SK-N-SH (cell line): ENCODE data around the gene SMCHD1. TPM values are rescaled to one million over a fixed set of nuclear protein-coding genes. Genes with fewer than 3 reads are reported as not detected.

Source experiments
- CTCF ChIA-PET: fragments of 300-600, 350-600 bp; formaldehyde crosslinking; extraction: SDS; loops from one replicate; lab custom pipeline; 2021; lab: Yijun Ruan, JAX
- POLR2A ChIA-PET: fragments of 350-600 bp; sonication (Branson Sonifier 250); formaldehyde crosslinking; extraction: SDS; loops from one replicate; lab custom pipeline; 2020; ENCODE audit warnings: antibody characterized with exemption, inconsistent platforms; lab: Yijun Ruan, JAX
- DNase-seq: peaks from one replicate; pipeline ENCODE4 v3.0.0; 2012
- H2AFZ ChIP-seq: fragments of 200-600 bp; sonication (generic); 2 replicates; pipeline ENCODE4 v1.8.1; 2016; ENCODE audit warnings: antibody characterized with exemption, mild to moderate bottlenecking, low read depth
- H3F3A ChIP-seq: fragments of 200-600 bp; sonication (generic); replicated peaks from 2 replicates; pipeline ENCODE3; 2016; ENCODE audit warnings: antibody characterized with exemption, mild to moderate bottlenecking; ENCODE audit not compliant: insufficient read depth
- H3K27ac ChIP-seq, 2 experiments: fragments of 200-500 bp in 1 of 2; fragments of 200-600 bp in 1 of 2; sonication (Bioruptor generic) in 1 of 2; sonication (generic), shearing (Covaris generic) in 1 of 2; 2 replicates each; pipeline versions ENCODE4 v1.5.1 to v1.6.1; 2014 to 2016; ENCODE audit warnings: low read depth in 2 of 2, inconsistent platforms in 1 of 2, low read length in 1 of 2, mild to moderate bottlenecking in 1 of 2, mixed read lengths in 1 of 2
- H3K27me3 ChIP-seq: fragments of 200-600 bp; sonication (generic), shearing (Covaris generic); 2 replicates; pipeline ENCODE4 v1.6.1; 2016; ENCODE audit warnings: mixed run types; ENCODE audit not compliant: insufficient read depth
- H3K36me3 ChIP-seq, 2 experiments: fragments of 200-500 bp in 1 of 2; fragments of 200-600 bp in 1 of 2; sonication (Bioruptor generic) in 1 of 2; sonication (generic) in 1 of 2; replicated peaks in 1 of 2; 2 replicates each; pipeline versions ENCODE3 to v1.5.1; 2014 to 2016; ENCODE audit warnings: low read length in 1 of 2, mild to moderate bottlenecking in 1 of 2; ENCODE audit not compliant: insufficient read depth in 2 of 2, control insufficient read depth in 1 of 2
- H3K4me1 ChIP-seq, 2 experiments: fragments of 200-500 bp in 1 of 2; fragments of 200-600 bp in 1 of 2; sonication (Bioruptor generic) in 1 of 2; sonication (generic), shearing (Covaris generic) in 1 of 2; 2 replicates each; pipeline versions ENCODE4 v1.5.1 to v1.6.1; 2014 to 2016; ENCODE audit warnings: low read depth in 1 of 2, low read length in 1 of 2, mixed run types in 1 of 2; ENCODE audit not compliant: insufficient read depth in 2 of 2, control insufficient read depth in 1 of 2
- H3K4me2 ChIP-seq: fragments of 200-600 bp; sonication (generic), shearing (Covaris generic); 2 replicates; pipeline ENCODE4 v1.6.1; 2017; ENCODE audit warnings: mixed run types
- H3K4me3 ChIP-seq, 2 experiments: fragments of 200-500 bp in 1 of 2; fragments of 200-600 bp in 1 of 2; sonication (Bioruptor generic) in 1 of 2; sonication (generic), shearing (Covaris generic) in 1 of 2; 2 replicates each; pipeline versions ENCODE4 v1.5.1 to v1.8.1; 2014 to 2016; ENCODE audit warnings: low read depth in 2 of 2, inconsistent platforms in 1 of 2, low read length in 1 of 2, mild to moderate bottlenecking in 1 of 2, mixed read lengths in 1 of 2, moderate library complexity in 1 of 2
- H3K79me2 ChIP-seq: fragments of 200-600 bp; sonication (generic); 2 replicates; pipeline ENCODE4 v1.8.1; 2017; ENCODE audit warnings: mild to moderate bottlenecking; ENCODE audit not compliant: insufficient read depth
- H3K9ac ChIP-seq: fragments of 200-600 bp; sonication (generic); 2 replicates; pipeline ENCODE4 v1.6.1; 2017; ENCODE audit warnings: mixed run types
- H3K9me2 ChIP-seq: fragments of 200-600 bp; sonication (generic); 2 replicates; pipeline ENCODE4 v1.6.1; 2017; ENCODE audit warnings: mixed run types
- H3K9me3 ChIP-seq: fragments of 200-600 bp; sonication (generic); 2 replicates; pipeline ENCODE4 v1.6.1; 2017; ENCODE audit warnings: mixed run types, mild to moderate bottlenecking, moderate library complexity
- H4K20me1 ChIP-seq: fragments of 200-600 bp; sonication (generic); 2 replicates; pipeline ENCODE4 v1.6.1; 2017; ENCODE audit warnings: mild to moderate bottlenecking, mixed run types; ENCODE audit not compliant: insufficient read depth
- ELF1 ChIP-seq: IDR thresholded peaks from 2 replicates; pipeline ENCODE4 v1.4.0; 2012
- NRF1 ChIP-seq: IDR thresholded peaks from 2 replicates; pipeline ENCODE4 v1.6.1; 2012; ENCODE audit warnings: low read depth, mild to moderate bottlenecking, low read length
- RAD21 ChIP-seq: IDR thresholded peaks from 2 replicates; pipeline ENCODE4 v1.6.1; 2012; ENCODE audit warnings: mild to moderate bottlenecking, low read length
- RFX5 ChIP-seq: IDR thresholded peaks from 2 replicates; pipeline ENCODE4 v1.6.1; 2012; ENCODE audit warnings: mild to moderate bottlenecking, improper control_type of control experiment, low read length
- TAF1 ChIP-seq: IDR thresholded peaks from 2 replicates; pipeline ENCODE4 v1.6.1; 2012; ENCODE audit warnings: low read depth, mild to moderate bottlenecking, low read length, moderate library complexity, borderline replicate concordance
- polyA plus RNA-seq, 3 experiments: library from polyadenylated mRNA; depleted of rRNA; stranded (reverse); fragments of >200 nt; gene quantifications; 2 replicates each; pipeline ENCODE4 v1.2.3, GENCODE V29; 2012
- TF ChIP-seq, protein P1 (sequence below): IDR thresholded peaks from 2 replicates; pipeline ENCODE4 v1.6.1; 2012; ENCODE audit warnings: mild to moderate bottlenecking, low read depth, low read length, moderate library complexity
- TF ChIP-seq, protein P2 (sequence below): fragments of 150-350 bp; IDR thresholded peaks from 2 replicates; pipeline ENCODE4 v1.6.1; 2016; ENCODE audit warnings: mild to moderate bottlenecking, low read depth, low read length
- TF ChIP-seq, protein P3 (sequence below): fragments of 150-350 bp; IDR thresholded peaks from 2 replicates; pipeline ENCODE4 v1.6.1; 2017; ENCODE audit warnings: antibody characterized with exemption, low read length, low read depth, borderline replicate concordance
- TF ChIP-seq, protein P4 (sequence below): fragments of 200-600 bp; sonication (generic); IDR thresholded peaks from 2 replicates; pipeline ENCODE4 v1.6.1; 2017; ENCODE audit warnings: antibody characterized with exemption, mild to moderate bottlenecking, moderate library complexity

SMCHD1 gene
- polyA plus RNA-seq, 1 of the 3 experiments (the other 2 are of a cell fraction), result 8.9 TPM

DNA sequence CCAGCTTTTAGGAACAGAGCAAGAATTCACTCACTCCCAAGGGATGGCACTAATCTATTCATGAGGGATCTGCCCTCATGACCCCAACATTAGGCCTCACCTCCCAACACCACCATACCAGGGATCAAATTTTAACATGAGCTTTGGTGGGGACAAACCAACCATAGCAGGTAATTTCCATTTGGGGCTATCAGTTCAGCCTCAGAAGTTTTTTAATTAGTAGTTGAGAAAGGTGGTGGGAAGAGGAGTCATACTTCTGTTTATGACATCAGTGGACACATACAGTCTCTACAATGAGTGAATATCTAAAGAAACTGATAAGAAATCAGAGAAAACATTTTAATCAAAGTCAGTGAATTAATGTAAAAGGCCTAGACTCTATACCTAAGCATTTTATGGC is 131.7 kb downstream of the SMCHD1 start:
- TF ChIP-seq RAD21, result no peak
- TF ChIP-seq, protein P1, sequence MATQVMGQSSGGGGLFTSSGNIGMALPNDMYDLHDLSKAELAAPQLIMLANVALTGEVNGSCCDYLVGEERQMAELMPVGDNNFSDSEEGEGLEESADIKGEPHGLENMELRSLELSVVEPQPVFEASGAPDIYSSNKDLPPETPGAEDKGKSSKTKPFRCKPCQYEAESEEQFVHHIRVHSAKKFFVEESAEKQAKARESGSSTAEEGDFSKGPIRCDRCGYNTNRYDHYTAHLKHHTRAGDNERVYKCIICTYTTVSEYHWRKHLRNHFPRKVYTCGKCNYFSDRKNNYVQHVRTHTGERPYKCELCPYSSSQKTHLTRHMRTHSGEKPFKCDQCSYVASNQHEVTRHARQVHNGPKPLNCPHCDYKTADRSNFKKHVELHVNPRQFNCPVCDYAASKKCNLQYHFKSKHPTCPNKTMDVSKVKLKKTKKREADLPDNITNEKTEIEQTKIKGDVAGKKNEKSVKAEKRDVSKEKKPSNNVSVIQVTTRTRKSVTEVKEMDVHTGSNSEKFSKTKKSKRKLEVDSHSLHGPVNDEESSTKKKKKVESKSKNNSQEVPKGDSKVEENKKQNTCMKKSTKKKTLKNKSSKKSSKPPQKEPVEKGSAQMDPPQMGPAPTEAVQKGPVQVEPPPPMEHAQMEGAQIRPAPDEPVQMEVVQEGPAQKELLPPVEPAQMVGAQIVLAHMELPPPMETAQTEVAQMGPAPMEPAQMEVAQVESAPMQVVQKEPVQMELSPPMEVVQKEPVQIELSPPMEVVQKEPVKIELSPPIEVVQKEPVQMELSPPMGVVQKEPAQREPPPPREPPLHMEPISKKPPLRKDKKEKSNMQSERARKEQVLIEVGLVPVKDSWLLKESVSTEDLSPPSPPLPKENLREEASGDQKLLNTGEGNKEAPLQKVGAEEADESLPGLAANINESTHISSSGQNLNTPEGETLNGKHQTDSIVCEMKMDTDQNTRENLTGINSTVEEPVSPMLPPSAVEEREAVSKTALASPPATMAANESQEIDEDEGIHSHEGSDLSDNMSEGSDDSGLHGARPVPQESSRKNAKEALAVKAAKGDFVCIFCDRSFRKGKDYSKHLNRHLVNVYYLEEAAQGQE, result no peak
- TF ChIP-seq RFX5, result no peak
- no peak for TF ChIP-seq TAF1
- no peak for TF ChIP-seq ELF1
- TF ChIP-seq, protein P2, sequence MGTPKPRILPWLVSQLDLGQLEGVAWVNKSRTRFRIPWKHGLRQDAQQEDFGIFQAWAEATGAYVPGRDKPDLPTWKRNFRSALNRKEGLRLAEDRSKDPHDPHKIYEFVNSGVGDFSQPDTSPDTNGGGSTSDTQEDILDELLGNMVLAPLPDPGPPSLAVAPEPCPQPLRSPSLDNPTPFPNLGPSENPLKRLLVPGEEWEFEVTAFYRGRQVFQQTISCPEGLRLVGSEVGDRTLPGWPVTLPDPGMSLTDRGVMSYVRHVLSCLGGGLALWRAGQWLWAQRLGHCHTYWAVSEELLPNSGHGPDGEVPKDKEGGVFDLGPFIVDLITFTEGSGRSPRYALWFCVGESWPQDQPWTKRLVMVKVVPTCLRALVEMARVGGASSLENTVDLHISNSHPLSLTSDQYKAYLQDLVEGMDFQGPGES, result no peak
- TF ChIP-seq, protein P3, sequence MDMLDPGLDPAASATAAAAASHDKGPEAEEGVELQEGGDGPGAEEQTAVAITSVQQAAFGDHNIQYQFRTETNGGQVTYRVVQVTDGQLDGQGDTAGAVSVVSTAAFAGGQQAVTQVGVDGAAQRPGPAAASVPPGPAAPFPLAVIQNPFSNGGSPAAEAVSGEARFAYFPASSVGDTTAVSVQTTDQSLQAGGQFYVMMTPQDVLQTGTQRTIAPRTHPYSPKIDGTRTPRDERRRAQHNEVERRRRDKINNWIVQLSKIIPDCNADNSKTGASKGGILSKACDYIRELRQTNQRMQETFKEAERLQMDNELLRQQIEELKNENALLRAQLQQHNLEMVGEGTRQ, result no peak
- TF ChIP-seq, protein P4, sequence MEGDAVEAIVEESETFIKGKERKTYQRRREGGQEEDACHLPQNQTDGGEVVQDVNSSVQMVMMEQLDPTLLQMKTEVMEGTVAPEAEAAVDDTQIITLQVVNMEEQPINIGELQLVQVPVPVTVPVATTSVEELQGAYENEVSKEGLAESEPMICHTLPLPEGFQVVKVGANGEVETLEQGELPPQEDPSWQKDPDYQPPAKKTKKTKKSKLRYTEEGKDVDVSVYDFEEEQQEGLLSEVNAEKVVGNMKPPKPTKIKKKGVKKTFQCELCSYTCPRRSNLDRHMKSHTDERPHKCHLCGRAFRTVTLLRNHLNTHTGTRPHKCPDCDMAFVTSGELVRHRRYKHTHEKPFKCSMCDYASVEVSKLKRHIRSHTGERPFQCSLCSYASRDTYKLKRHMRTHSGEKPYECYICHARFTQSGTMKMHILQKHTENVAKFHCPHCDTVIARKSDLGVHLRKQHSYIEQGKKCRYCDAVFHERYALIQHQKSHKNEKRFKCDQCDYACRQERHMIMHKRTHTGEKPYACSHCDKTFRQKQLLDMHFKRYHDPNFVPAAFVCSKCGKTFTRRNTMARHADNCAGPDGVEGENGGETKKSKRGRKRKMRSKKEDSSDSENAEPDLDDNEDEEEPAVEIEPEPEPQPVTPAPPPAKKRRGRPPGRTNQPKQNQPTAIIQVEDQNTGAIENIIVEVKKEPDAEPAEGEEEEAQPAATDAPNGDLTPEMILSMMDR, result no peak
- no peak for TF ChIP-seq NRF1
- H3K36me3 ChIP-seq, result peaks cover 29 to 51% of the 10 kb centered on the region in 2 experiments
- DNase-seq, result no peak
- ChIA-PET POLR2A (no interaction called here), CTCF (interaction anchor here (0.8 kb wide), 1 partner anchor 21 kb away, joined by 3 read pairs; no protein-coding TSS in a partner anchor)
- no peak overlapping the region for H3K27ac ChIP-seq
- no peak overlapping the region for H2AFZ ChIP-seq
- no peaks in the 10 kb centered on the region for H4K20me1 ChIP-seq
- no peaks in the 10 kb centered on the region; the same call in 1 of the 2 replicates for H3K9me2 ChIP-seq
- no peaks in the 10 kb centered on the region for H3K4me1 ChIP-seq
- no peaks in the 10 kb centered on the region for H3K9me3 ChIP-seq
- no peaks in the 10 kb centered on the region for H3F3A ChIP-seq
- no peaks in the 10 kb centered on the region for H3K79me2 ChIP-seq
- no peak overlapping the region for H3K4me3 ChIP-seq
- no peak overlapping the region for H3K9ac ChIP-seq
- H3K27me3 ChIP-seq, result no peaks in the 10 kb centered on the region
- no peak overlapping the region for H3K4me2 ChIP-seq
